NCI-H345 treated with DMSO at 0.1 percent for 48 hours (cell line): ENCODE measurements around the gene MED27.

Experiments
- DNase-seq: peaks from one replicate; lab custom pipeline; 2025; ENCODE audit not compliant: unreplicated experiment; lab: John Stamatoyannopoulos, UW

The MED27 gene

GRCh38 chr9:131839281-131840084 lies 240.2 kb downstream of the MED27 start:
- DNase-seq = no peak

DNA sequence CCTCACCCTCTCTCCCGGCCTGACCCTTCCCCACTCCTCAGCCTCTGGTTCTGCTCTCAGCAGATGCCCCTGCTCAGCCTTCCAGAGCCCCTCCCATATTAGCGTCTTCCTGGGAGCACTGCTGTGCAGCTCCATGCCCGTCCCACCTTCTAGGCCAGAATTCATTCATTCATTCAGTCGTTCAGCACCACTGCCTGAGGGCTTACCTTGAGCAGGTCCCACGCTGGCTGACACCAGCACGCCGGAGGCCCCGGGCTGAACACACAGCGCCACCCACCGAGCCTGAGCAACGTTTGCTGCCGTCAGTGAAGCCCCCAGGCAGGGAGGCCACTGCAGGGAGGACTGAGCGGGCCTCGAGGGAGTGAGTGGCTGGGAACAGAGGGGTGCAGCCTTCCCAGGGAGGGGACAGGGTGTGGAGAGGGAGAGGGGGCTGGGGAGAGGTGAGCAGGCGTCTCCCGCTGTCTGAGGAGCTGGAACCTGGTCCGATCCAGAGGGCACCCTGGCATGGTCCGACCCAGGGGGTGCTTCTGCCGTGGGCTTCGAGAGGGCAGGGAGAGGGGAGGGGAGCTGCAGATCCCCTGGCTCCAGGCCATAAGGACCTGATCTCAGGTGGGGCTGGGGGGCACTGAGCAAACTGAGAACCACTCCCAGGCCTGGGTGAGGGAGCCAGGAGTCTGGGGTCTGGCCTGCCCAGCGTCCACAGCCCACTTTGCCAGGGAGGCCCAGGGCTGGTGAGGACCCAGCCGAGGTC lies 241.0 kb downstream of the MED27 start:
- DNase-seq = no peak

DNA sequence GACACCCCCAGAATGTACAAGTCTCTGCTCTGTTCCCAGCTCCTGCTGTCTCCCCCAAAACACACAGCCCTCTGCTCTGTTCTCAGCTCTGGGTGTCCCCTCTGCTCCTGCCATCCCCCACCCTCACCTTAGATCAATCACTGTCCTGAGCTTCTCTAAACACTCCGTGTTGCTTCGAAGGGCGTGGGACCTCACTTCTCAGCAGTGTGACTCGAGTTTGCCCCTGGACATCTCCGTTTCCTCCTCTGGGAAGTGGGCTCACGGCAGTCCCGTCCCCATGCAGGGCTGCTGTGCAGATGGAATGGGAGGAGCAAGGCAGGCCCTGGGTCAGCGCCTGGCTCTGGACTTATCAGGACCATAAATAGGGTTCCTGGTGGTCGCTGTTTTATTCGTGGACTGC lies 241.8 kb downstream of the MED27 start:
- DNase-seq = no peak

GRCh38 chr9:131837316-131837715 lies 242.4 kb downstream of the MED27 start:
- no peak for DNase-seq

DNA sequence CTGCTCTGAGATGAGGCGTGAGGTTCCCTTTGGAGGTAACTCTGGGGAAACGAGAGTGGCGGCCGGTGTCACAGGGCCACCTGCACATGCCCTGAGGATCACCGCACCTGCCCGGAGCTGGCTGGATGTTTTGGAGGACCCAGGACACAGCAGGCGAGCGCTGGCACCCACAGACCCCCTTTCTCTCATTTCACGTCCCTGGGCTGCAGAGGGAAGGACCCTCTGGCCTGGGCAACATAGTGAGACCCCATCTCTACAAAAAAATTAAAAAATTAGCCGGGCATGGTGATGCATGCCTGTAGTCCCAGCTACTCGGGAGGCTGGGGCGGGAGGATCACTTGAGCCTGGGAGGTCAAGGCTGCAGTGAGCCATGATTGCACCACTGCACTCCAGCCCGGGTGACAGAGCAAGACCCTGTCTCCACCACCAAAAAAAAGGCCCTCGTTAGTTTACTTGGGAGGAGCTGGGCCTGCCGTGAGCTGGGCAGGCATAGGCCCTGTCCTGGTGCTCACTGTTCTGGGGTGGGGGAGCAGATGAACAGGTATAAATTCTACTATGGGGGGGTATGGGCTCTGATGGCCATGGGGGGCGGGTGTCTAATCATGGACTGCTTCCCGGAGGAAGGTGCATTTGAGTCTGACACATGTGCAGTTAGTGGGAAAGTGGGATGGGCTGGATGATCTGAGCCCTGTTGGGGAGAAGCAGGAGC lies 242.9 kb downstream of the MED27 start:
- no peak for DNase-seq

DNA sequence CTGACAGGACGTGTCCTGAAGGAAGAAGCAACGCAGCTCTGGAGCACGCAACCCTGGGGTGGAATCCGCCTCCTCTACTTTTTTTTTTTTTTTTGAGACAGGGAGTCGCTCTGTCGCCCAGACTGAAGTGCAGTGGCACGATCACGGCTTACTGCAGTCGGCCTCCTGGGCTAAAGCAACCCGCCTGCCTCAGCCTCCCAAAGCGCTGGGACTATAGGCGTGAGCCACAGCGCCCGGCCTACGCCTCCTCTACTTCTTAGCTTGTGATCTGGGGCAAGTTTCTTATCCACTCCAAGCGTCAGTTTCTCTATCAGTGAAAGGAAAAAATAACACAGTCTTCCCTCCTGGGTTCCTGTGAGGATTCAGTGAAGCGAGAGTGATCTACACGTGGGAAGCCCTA lies 243.6 kb downstream of the MED27 start:
- DNase-seq = no peak

GRCh38 chr9:131835151-131835910 lies 244.3 kb downstream of the MED27 start:
- DNase-seq = no peak

DNA sequence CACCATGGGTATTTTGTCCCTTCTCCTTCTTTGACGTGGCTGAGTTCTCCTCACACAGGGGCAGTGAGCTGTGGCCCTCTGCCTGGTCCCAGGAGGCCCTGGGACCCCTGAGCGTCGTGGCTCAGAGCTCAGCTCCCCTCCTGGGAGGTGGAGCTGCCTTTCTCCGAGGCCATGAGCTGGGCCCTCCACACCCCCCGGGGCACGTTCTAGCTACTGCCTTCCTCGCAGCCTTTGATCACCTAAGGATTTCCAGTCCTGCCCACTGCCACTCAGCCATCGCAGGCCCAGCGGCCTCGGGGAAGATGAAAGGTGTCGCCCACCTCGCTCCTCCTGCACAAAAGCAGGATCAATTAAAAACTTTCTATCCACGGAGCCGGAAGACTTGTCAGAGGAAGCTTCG lies 244.9 kb downstream of the MED27 start:
- no peak for DNase-seq

GRCh38 chr9:131833906-131834305 lies 245.8 kb downstream of the MED27 start:
- DNase-seq = no peak

- DNase-seq = no peak
Observed at GRCh38 chr9:131833083-131833482, 246.6 kb downstream of the MED27 start.

DNA sequence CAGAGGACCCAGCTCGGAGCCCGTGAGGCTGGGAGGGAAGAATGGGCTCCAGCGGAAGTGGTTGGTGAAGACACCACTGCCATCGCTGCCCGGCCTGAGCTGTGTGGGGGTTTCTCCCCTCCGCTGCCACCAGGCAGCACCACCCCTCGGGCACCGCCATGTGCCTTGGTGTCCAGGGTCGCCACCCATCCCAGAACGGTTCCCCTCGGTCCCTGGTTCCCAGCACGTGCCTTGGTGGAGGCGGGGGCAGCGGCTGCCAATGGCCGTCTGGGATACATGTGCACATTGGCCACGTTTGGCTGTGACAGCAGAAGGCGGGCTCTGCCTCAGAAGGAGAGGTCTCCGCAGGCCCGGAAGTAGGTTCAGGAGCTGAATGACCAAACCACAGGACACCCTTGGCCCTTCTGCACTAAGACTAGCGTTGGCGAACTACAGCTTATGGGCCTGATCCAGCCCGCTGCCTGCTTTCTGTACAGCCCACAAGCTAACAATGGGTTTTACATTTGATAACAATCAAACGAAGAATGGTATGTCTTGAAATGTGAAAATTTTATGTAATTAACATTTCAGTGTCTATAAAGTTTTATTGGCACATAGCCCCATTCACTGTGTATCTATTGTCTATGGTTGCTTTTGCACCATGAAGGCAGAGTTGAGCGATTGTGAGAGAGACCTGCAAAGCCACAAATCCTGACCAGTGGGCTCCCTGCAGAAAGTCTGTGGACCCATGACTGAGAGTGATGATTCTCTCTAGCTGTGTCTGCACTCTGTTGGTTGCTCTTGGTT lies 248.1 kb downstream of the MED27 start:
- no peak for DNase-seq

GRCh38 chr9:131827821-131828369 lies 251.8 kb downstream of the MED27 start:
- DNase-seq = no peak

- no peak for DNase-seq
Observed at GRCh38 chr9:131826966-131827525, 252.6 kb downstream of the MED27 start.

DNA sequence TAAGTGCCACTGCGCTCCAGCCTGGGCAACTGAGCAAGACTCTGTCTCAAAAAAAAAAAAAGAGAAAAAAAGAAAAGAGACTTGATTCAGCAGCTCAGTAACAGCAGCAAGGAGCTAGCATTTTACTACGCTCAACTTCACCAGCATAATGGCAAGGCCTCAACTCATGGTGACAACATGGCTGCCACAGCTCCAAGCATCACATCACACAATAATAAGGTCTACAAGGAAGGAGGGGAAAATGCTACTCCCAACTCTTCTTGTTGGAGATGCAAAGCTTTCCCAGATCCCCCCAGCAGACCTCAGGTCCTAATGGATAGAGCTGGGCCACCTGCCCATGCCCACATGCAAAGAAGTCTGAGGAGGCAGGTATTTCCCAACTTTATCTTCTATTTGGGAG lies 253.6 kb downstream of the MED27 start:
- no peak for DNase-seq

- DNase-seq = no peak
Observed at GRCh38 chr9:131824953-131825495, 254.6 kb downstream of the MED27 start.

GRCh38 chr9:131824155-131824594 lies 255.5 kb downstream of the MED27 start:
- DNase-seq = no peak

GRCh38 chr9:131823701-131824146 lies 255.9 kb downstream of the MED27 start:
- DNase-seq = no peak

- DNase-seq = no peak
Observed at GRCh38 chr9:131818089-131818488, 261.6 kb downstream of the MED27 start.

GRCh38 chr9:131817627-131818026 lies 262.0 kb downstream of the MED27 start:
- DNase-seq = peak; percentile 93
